ENCODE results near the gene PSMD11.
A peak's percentile ranks its signal among the peaks of the same experiment; 100 is the strongest.

The PSMD11 gene

GRCh38 chr17:32470405-32471167 lies 26.3 kb downstream of the PSMD11 start:
- no peak for DNase-seq

GRCh38 chr17:32471652-32472051 lies 27.3 kb downstream of the PSMD11 start:
- DNase-seq = no peak

- DNase-seq = no peak
Measured at GRCh38 chr17:32475258-32475657, 30.9 kb downstream of the PSMD11 start.

- DNase-seq = no peak
Measured at GRCh38 chr17:32477220-32477619, 32.9 kb downstream of the PSMD11 start.

- no peak for DNase-seq
Measured at GRCh38 chr17:32479074-32479617, 34.8 kb downstream of the PSMD11 start.

- DNase-seq = no peak
Measured at GRCh38 chr17:32481193-32481592, 36.9 kb downstream of the PSMD11 start.

GRCh38 chr17:32482568-32483320 lies 38.4 kb downstream of the PSMD11 start:
- DNase-seq = no peak

GRCh38 chr17:32483451-32484019 lies 39.2 kb downstream of the PSMD11 start:
- peak; percentile 47 for DNase-seq

GRCh38 chr17:32484041-32484461 lies 39.7 kb downstream of the PSMD11 start:
- DNase-seq = no peak

- no peak for DNase-seq
Measured at GRCh38 chr17:32484628-32485027, 40.3 kb downstream of the PSMD11 start.

GRCh38 chr17:32485261-32486110 lies 41.2 kb downstream of the PSMD11 start:
- DNase-seq = no peak

GRCh38 chr17:32486111-32486700 lies 41.9 kb downstream of the PSMD11 start:
- peak; percentile 73 for DNase-seq

GRCh38 chr17:32486701-32487472 lies 42.6 kb downstream of the PSMD11 start, which contains the start of gene CDK5R1:
Gene CDK5R1, plus strand, starts transcription at chr17:32486993. Its CDS starts 628 bp downstream, at chr17:32487621.
- peak; percentile 46 for DNase-seq

- no peak for DNase-seq
Measured at GRCh38 chr17:32487473-32488176, 43.3 kb downstream of the PSMD11 start.

GRCh38 chr17:32488177-32488542 lies 43.9 kb downstream of the PSMD11 start:
- DNase-seq = no peak

- DNase-seq = no peak
Measured at GRCh38 chr17:32488604-32489180, 44.4 kb downstream of the PSMD11 start.

GRCh38 chr17:32489320-32490100 lies 45.2 kb downstream of the PSMD11 start:
- DNase-seq = no peak

- no peak for DNase-seq
Measured at GRCh38 chr17:32490101-32490482, 45.8 kb downstream of the PSMD11 start.

All from NCI-H226 (cell line).